BJ (cell line): ENCODE data around the gene DERA. TPM values are rescaled to one million over a fixed set of nuclear protein-coding genes. Genes with fewer than 3 reads are reported as not detected.

ENCODE experiments used
- CTCF ChIA-PET: fragments of 350-600 bp; formaldehyde crosslinking; extraction: SDS; loops from one replicate; lab custom pipeline; 2021; ENCODE audit warnings: antibody characterized with exemption, inconsistent platforms; lab: Yijun Ruan, JAX
- POLR2A ChIA-PET: fragments of 300-600 bp; sonication (Branson Sonifier 250); formaldehyde crosslinking; extraction: SDS; loops from one replicate; lab custom pipeline; 2021; ENCODE audit warnings: antibody characterized with exemption; lab: Charles Lee
- DNase-seq: peaks from one replicate; pipeline ENCODE4 v3.0.0-alpha.2; 2011; ENCODE audit warnings: low read depth
- H3K27me3 ChIP-seq: 2 replicates; pipeline ENCODE4 v1.6.0; 2011; ENCODE audit warnings: low read length; ENCODE audit not compliant: control insufficient read depth, insufficient read depth
- H3K36me3 ChIP-seq: 2 replicates; pipeline ENCODE4 v1.5.1; 2011; ENCODE audit warnings: low read length; ENCODE audit not compliant: control insufficient read depth, insufficient read depth
- H3K4me3 ChIP-seq: 2 replicates; pipeline ENCODE4 v1.5.1; 2011; ENCODE audit warnings: low read depth, mild to moderate bottlenecking, control low read depth, low read length
- CTCF ChIP-seq: IDR thresholded peaks from 2 replicates; pipeline ENCODE4 v1.5.1; 2011; ENCODE audit warnings: low read depth, mild to moderate bottlenecking, control low read depth, inconsistent platforms, low read length, moderate library complexity; ENCODE audit not compliant: insufficient read depth
- polyA plus RNA-seq: library from polyadenylated mRNA; depleted of rRNA; stranded (reverse); fragments of >200 nt; gene quantifications from 2 replicates; pipeline ENCODE4 v1.2.3, GENCODE V29; 2011

Gene DERA
- polyA plus RNA-seq, 1 experiment, result 22.6 TPM

- POLR2A ChIA-PET, result no interaction called here
- DNase-seq, result no peak
- Histone ChIP-seq H3K27me3 (no peaks in the 10 kb centered on the region), H3K4me3 (no peak overlapping the region), H3K36me3 (peaks cover 3% of the 10 kb centered on the region)
- CTCF ChIA-PET, result interaction anchor here (2.3 kb wide), 1 partner anchor 9 kb away, joined by 7 read pairs; no protein-coding TSS in a partner anchor
- TF ChIP-seq CTCF, result no peak
Measured at GRCh38 chr12:15892645-15893259, 18.4 kb upstream of the DERA start.

GRCh38 chr12:15893260-15893659 lies 17.9 kb upstream of the DERA start:
- POLR2A ChIA-PET, result no interaction called here
- no peak for DNase-seq
- CTCF ChIA-PET, result interaction anchor here (2.3 kb wide), 1 partner anchor 9 kb away, joined by 7 read pairs; no protein-coding TSS in a partner anchor
- H3K4me3 ChIP-seq, result no peak overlapping the region
- H3K36me3 ChIP-seq, result peaks cover 3% of the 10 kb centered on the region
- no peaks in the 10 kb centered on the region for H3K27me3 ChIP-seq
- no peak for TF ChIP-seq CTCF

GRCh38 chr12:15896867-15897266 lies 14.3 kb upstream of the DERA start:
- ChIA-PET CTCF (interaction anchor here (1.0 to 3.0 kb wide), 5 partner anchors 8 to 311 kb away, joined by 3 to 21 read pairs (median 5); partner anchors contain the start of gene DERA), POLR2A (no interaction called here)
- H3K36me3 ChIP-seq, result peaks cover 8% of the 10 kb centered on the region
- no peak for DNase-seq
- no peaks in the 10 kb centered on the region for H3K27me3 ChIP-seq
- no peak overlapping the region for H3K4me3 ChIP-seq
- no peak for TF ChIP-seq CTCF

GRCh38 chr12:15897433-15897832 lies 13.7 kb upstream of the DERA start:
- H3K36me3 ChIP-seq, result peaks cover 8% of the 10 kb centered on the region

More at GRCh38 chr12:15897433-15897832, 13.7 kb upstream of the DERA start:
- no peak overlapping the region for H3K4me3 ChIP-seq
- no peak for DNase-seq
- TF ChIP-seq CTCF, result no peak
- CTCF ChIA-PET, result interaction anchor here (1.0 to 3.0 kb wide), 5 partner anchors 9 to 311 kb away, joined by 3 to 21 read pairs (median 5); partner anchors contain the start of gene DERA
- no peaks in the 10 kb centered on the region for H3K27me3 ChIP-seq
- POLR2A ChIA-PET, result interaction anchor here (0.7 kb wide), 1 partner anchor 9 kb away, joined by 3 read pairs; no protein-coding TSS in a partner anchor
